ENCODE results near the gene GABRR2.

GABRR2 gene

DNA sequence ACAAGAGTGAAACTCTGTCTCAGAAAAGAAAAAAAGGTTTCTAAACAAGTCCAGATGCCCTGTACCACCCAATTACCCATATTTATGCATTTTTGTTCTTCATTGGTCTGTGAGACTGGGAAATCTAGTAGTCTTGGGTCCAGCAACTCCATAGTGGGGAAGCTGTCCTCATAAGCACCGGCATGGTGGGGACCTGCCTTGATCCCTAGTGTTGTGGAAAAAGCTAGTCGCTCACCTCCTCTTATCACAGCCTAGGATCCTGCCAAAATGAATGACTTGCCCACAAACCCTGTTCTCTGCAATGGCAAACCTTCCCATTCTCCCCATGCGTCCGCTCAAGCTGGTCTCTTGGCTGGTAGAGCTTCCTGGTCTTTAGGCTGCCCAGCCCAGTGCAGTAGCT, 59.7 kb downstream of the GABRR2 start:
- H2AFZ ChIP-seq (ENCODE audit: low read length) = no peak overlapping the region
- H3K4me3 ChIP-seq (ENCODE audit: low read length) = no peak overlapping the region
- H3F3A ChIP-seq (ENCODE audit: insufficient read depth, low read length) = no peaks in the 10 kb centered on the region
- no peak for DNase-seq
- H3K9ac ChIP-seq (ENCODE audit: low read length) = no peak overlapping the region
- no peaks in the 10 kb centered on the region for H3K9me2 ChIP-seq (replicated peaks; ENCODE audit: insufficient read depth, low read length)
- no peak overlapping the region for H3K4me2 ChIP-seq (ENCODE audit: low read depth, low read length)
- H3K4me1 ChIP-seq (ENCODE audit: low read length) = peaks cover 24% of the 10 kb centered on the region
- no peak for TF ChIP-seq EZH2 (optimal IDR thresholded peaks at IDR 0.05; ENCODE audit: low read depth, low read length)
- TF ChIP-seq, protein P1, sequence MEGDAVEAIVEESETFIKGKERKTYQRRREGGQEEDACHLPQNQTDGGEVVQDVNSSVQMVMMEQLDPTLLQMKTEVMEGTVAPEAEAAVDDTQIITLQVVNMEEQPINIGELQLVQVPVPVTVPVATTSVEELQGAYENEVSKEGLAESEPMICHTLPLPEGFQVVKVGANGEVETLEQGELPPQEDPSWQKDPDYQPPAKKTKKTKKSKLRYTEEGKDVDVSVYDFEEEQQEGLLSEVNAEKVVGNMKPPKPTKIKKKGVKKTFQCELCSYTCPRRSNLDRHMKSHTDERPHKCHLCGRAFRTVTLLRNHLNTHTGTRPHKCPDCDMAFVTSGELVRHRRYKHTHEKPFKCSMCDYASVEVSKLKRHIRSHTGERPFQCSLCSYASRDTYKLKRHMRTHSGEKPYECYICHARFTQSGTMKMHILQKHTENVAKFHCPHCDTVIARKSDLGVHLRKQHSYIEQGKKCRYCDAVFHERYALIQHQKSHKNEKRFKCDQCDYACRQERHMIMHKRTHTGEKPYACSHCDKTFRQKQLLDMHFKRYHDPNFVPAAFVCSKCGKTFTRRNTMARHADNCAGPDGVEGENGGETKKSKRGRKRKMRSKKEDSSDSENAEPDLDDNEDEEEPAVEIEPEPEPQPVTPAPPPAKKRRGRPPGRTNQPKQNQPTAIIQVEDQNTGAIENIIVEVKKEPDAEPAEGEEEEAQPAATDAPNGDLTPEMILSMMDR (IDR thresholded peaks at IDR 0.05; ENCODE audit: low read length) = no peak
- TF ChIP-seq EZH2phosphoT487 (IDR thresholded peaks at IDR 0.05; ENCODE audit: low read length) = no peak
- H3K9me3 ChIP-seq (replicated peaks; ENCODE audit: insufficient read depth, low read length) = no peaks in the 10 kb centered on the region
- no peaks in the 10 kb centered on the region for H3K27me3 ChIP-seq (replicated peaks; ENCODE audit: insufficient read depth, low read length)
- H3K27ac ChIP-seq (ENCODE audit: low read length) = no peak overlapping the region
- H3K36me3 ChIP-seq (replicated peaks; ENCODE audit: insufficient read depth, low read length) = no peaks in the 10 kb centered on the region
- H3K79me2 ChIP-seq (ENCODE audit: low read length) = no peaks in the 10 kb centered on the region
- H4K20me1 ChIP-seq (ENCODE audit: insufficient read depth, low read length) = no peaks in the 10 kb centered on the region

DNA sequence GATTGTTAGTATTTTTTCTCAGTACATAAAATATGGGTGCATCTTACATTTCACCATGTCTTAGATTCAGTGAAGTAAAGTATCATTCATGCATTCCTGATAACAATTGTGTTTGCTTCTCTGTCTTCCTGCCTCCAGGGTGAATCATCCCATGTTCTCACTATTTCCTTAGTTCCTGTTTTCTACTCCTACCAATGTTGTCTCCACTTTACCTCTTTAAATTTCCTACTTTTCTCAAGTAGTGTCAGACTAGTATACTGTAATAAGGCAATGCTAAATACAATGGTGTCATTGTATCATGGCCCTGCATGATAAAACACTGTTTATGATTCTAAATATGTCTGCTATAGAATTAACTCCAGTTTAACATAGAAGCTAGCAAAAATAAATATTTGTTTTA, 60.5 kb downstream of the GABRR2 start:
- peaks cover 19% of the 10 kb centered on the region for H3K4me1 ChIP-seq (ENCODE audit: low read length)
- H3K9me3 ChIP-seq (replicated peaks; ENCODE audit: insufficient read depth, low read length) = no peaks in the 10 kb centered on the region
- H3K9me2 ChIP-seq (replicated peaks; ENCODE audit: insufficient read depth, low read length) = no peaks in the 10 kb centered on the region
- no peak overlapping the region for H3K27ac ChIP-seq (ENCODE audit: low read length)
- no peak overlapping the region for H3K4me3 ChIP-seq (ENCODE audit: low read length)
- no peak for TF ChIP-seq EZH2 (optimal IDR thresholded peaks at IDR 0.05; ENCODE audit: low read depth, low read length)
- no peaks in the 10 kb centered on the region for H3K27me3 ChIP-seq (replicated peaks; ENCODE audit: insufficient read depth, low read length)
- H3K36me3 ChIP-seq (replicated peaks; ENCODE audit: insufficient read depth, low read length) = no peaks in the 10 kb centered on the region
- no peak overlapping the region for H2AFZ ChIP-seq (ENCODE audit: low read length)
- H4K20me1 ChIP-seq (ENCODE audit: insufficient read depth, low read length) = no peaks in the 10 kb centered on the region
- H3F3A ChIP-seq (ENCODE audit: insufficient read depth, low read length) = no peaks in the 10 kb centered on the region
- no peak for DNase-seq
- H3K4me2 ChIP-seq (ENCODE audit: low read depth, low read length) = no peak overlapping the region
- H3K79me2 ChIP-seq (ENCODE audit: low read length) = no peaks in the 10 kb centered on the region
- no peak overlapping the region for H3K9ac ChIP-seq (ENCODE audit: low read length)

DNA sequence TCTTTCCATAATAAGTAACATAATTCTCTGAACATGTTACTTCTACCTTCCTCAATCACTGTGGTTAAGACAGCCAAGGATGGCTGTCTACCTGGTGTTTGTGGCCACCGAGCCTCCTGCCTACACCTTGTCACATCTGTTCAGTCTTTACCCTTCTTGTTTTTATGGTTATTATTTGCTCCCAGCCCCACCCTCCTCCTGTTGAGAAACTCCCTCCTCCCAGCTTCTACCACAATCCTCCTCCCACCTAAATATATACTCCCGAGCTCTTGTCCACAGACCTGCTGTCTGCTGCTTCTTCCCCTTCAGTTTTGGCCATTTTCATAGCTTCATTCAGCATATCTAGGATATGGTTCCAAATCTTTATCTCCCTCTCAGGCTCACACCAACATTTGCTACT, 62.2 kb downstream of the GABRR2 start:
- H3K36me3 ChIP-seq (replicated peaks; ENCODE audit: insufficient read depth, low read length) = no peaks in the 10 kb centered on the region
- no peaks in the 10 kb centered on the region for H4K20me1 ChIP-seq (ENCODE audit: insufficient read depth, low read length)
- TF ChIP-seq EZH2 (optimal IDR thresholded peaks at IDR 0.05; ENCODE audit: low read depth, low read length) = no peak
- no peak for TF ChIP-seq EZH2phosphoT487 (IDR thresholded peaks at IDR 0.05; ENCODE audit: low read length)
- TF ChIP-seq, protein P1 (IDR thresholded peaks at IDR 0.05; ENCODE audit: low read length) = no peak
- H3K27ac ChIP-seq (ENCODE audit: low read length) = no peak overlapping the region
- no peaks in the 10 kb centered on the region for H3F3A ChIP-seq (ENCODE audit: insufficient read depth, low read length)
- H3K9ac ChIP-seq (ENCODE audit: low read length) = no peak overlapping the region
- H3K4me1 ChIP-seq (ENCODE audit: low read length) = peaks cover 19% of the 10 kb centered on the region
- no peak for DNase-seq
- H2AFZ ChIP-seq (ENCODE audit: low read length) = peak overlapping the region; percentile 11; the same call in 1 of the 2 replicates
- H3K4me3 ChIP-seq (ENCODE audit: low read length) = no peak overlapping the region
- H3K9me2 ChIP-seq (replicated peaks; ENCODE audit: insufficient read depth, low read length) = no peaks in the 10 kb centered on the region
- H3K79me2 ChIP-seq (ENCODE audit: low read length) = no peaks in the 10 kb centered on the region
- no peaks in the 10 kb centered on the region for H3K27me3 ChIP-seq (replicated peaks; ENCODE audit: insufficient read depth, low read length)
- no peak overlapping the region for H3K4me2 ChIP-seq (ENCODE audit: low read depth, low read length)
- no peaks in the 10 kb centered on the region for H3K9me3 ChIP-seq (replicated peaks; ENCODE audit: insufficient read depth, low read length)

DNA sequence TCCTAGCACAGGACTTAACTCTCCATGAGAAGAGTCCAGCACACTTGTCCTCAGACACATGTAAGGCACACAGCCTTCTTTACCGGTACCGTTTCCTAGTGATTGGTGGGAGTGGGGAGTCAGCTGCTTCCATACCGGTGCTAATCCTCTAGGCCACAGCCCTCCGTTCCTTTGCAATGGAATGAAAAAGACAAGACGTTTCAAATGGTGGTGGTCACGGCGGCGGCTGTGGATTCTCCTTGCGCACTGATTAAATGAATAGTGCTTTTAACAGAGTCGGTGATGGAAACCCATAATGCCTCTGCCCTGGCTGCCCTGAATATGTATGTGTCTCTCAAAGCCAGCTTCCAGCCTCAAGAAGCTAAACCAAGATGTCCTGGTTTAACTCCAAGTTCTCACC, 63.1 kb downstream of the GABRR2 start:
- no peak for TF ChIP-seq EZH2 (optimal IDR thresholded peaks at IDR 0.05; ENCODE audit: low read depth, low read length)
- TF ChIP-seq, protein P1 (IDR thresholded peaks at IDR 0.05; ENCODE audit: low read length) = no peak
- no peak for TF ChIP-seq EZH2phosphoT487 (IDR thresholded peaks at IDR 0.05; ENCODE audit: low read length)
- Histone ChIP-seq H3K4me3 (ENCODE audit: low read length) (no peak overlapping the region), H2AFZ (ENCODE audit: low read length) (no peak overlapping the region), H3K4me2 (ENCODE audit: low read depth, low read length) (no peak overlapping the region), H3K9me2 (replicated peaks; ENCODE audit: insufficient read depth, low read length) (no peaks in the 10 kb centered on the region), H3K27ac (ENCODE audit: low read length) (no peak overlapping the region), H4K20me1 (ENCODE audit: insufficient read depth, low read length) (no peaks in the 10 kb centered on the region), H3K79me2 (ENCODE audit: low read length) (no peaks in the 10 kb centered on the region), H3F3A (ENCODE audit: insufficient read depth, low read length) (no peaks in the 10 kb centered on the region), H3K9me3 (replicated peaks; ENCODE audit: insufficient read depth, low read length) (no peaks in the 10 kb centered on the region), H3K9ac (ENCODE audit: low read length) (no peak overlapping the region), H3K27me3 (replicated peaks; ENCODE audit: insufficient read depth, low read length) (no peaks in the 10 kb centered on the region), H3K4me1 (ENCODE audit: low read length) (peaks cover 23% of the 10 kb centered on the region), H3K36me3 (replicated peaks; ENCODE audit: insufficient read depth, low read length) (no peaks in the 10 kb centered on the region)
- DNase-seq = no peak
